BLaER1 treated with 17β-estradiol and CSF1 and Interleukin-3, amounts not matched to agents 10 nM and 100 nM (cell line): Measurements from ENCODE around the gene NYNRIN.

Experiments used
- H3K27ac ChIP-seq, 11 experiments: shearing (Covaris generic); formaldehyde crosslinking; 2 replicates each; pipeline ENCODE4 v1.8.1; 2022
- H3K27me3 ChIP-seq, 11 experiments: shearing (Covaris generic); formaldehyde crosslinking; 2 replicates each; pipeline ENCODE4 v1.8.1; 2022
- H3K36me3 ChIP-seq, 11 experiments: shearing (Covaris generic); formaldehyde crosslinking; 2 replicates each; pipeline ENCODE4 v1.8.1; 2022
- H3K4me1 ChIP-seq, 10 experiments: shearing (Covaris generic); formaldehyde crosslinking; 2 replicates each; pipeline ENCODE4 v1.8.1; 2022
- H3K4me2 ChIP-seq, 11 experiments: shearing (Covaris generic); formaldehyde crosslinking; 2 replicates each; pipeline ENCODE4 v1.8.1; 2022
- H3K4me3 ChIP-seq, 10 experiments: shearing (Covaris generic); formaldehyde crosslinking; 2 replicates each; pipeline ENCODE4 v1.8.1; 2022
- H3K9ac ChIP-seq, 11 experiments: shearing (Covaris generic); formaldehyde crosslinking; 2 replicates each; pipeline ENCODE4 v1.8.1; 2022
- H3K9me3 ChIP-seq, 11 experiments: shearing (Covaris generic); formaldehyde crosslinking; replicated peaks in 1 of 11; 2 replicates each; pipeline ENCODE4 v1.8.1; 2022
- H4K20me1 ChIP-seq, 11 experiments: shearing (Covaris generic); formaldehyde crosslinking; 2 replicates each; pipeline ENCODE4 v1.8.1; 2022
- Cebpa-rat ChIP-seq, 11 experiments: shearing (Covaris generic); IDR thresholded peaks; 2 replicates each; pipeline ENCODE4 v1.8.1; 2022

Gene NYNRIN

GRCh38 chr14:24435192-24435810 is 36.5 kb downstream of the NYNRIN start:
- H3K27me3 ChIP-seq = no peaks in the 10 kb centered on the region
- peaks cover 78 to 99% (median 96%) of the 10 kb centered on the region in 10 experiments for H3K4me1 ChIP-seq
- TF ChIP-seq Cebpa-rat (IDR thresholded peaks at IDR 0.05) = no peak
- H3K36me3 ChIP-seq = peaks cover 48 to 79% (median 68%) of the 10 kb centered on the region in 11 experiments
- H3K27ac ChIP-seq = peak overlapping the region in 9 of 11 experiments; percentile 81 to 97 (median 92); a peak in 18 of 22 replicates
- H3K4me2 ChIP-seq = peak overlapping the region in 9 of 11 experiments; percentile 93 to 99 (median 98); a peak in 19 of 22 replicates
- peak overlapping the region in 4 of 10 experiments; percentile 5 to 63 (median 60); a peak in 1 of 20 replicates for H3K4me3 ChIP-seq
- peak overlapping the region in 10 of 11 experiments; percentile 1 to 91 (median 84); a peak in 14 of 22 replicates for H3K9ac ChIP-seq
- H4K20me1 ChIP-seq = peaks cover 4 to 63% (median 23%) of the 10 kb centered on the region in 11 experiments; a peak in 15 of 22 replicates
- H3K9me3 ChIP-seq = no peaks in the 10 kb centered on the region

- H3K4me1 ChIP-seq = peaks cover 84 to 100% (median 99%) of the 10 kb centered on the region in 10 experiments
- TF ChIP-seq Cebpa-rat (IDR thresholded peaks at IDR 0.05) = no peak
- no peaks in the 10 kb centered on the region for H3K9me3 ChIP-seq
- no peaks in the 10 kb centered on the region for H3K27me3 ChIP-seq
- H3K9ac ChIP-seq = peak overlapping the region; percentile 32 to 91 (median 83); a peak in 19 of 22 replicates
- H3K36me3 ChIP-seq = peaks cover 54 to 86% (median 74%) of the 10 kb centered on the region in 11 experiments
- H3K4me3 ChIP-seq = peak overlapping the region in 8 of 10 experiments; percentile 55 to 69 (median 62); a peak in 14 of 20 replicates
- peaks cover 4 to 69% (median 24%) of the 10 kb centered on the region in 11 experiments; a peak in 15 of 22 replicates for H4K20me1 ChIP-seq
- H3K4me2 ChIP-seq = peak overlapping the region; percentile 70 to 99 (median 96)
- H3K27ac ChIP-seq = peak overlapping the region in 10 of 11 experiments; percentile 41 to 97 (median 91); a peak in 20 of 22 replicates
Observed at GRCh38 chr14:24435998-24436354, 37.2 kb downstream of the NYNRIN start.

GRCh38 chr14:24436355-24437019 is 37.7 kb downstream of the NYNRIN start:
- Histone ChIP-seq H3K4me2 (peak overlapping the region; percentile 70 to 99 (median 96)), H3K27ac (peak overlapping the region; percentile 44 to 97 (median 90); a peak in 20 of 22 replicates), H3K9ac (peak overlapping the region; percentile 64 to 91 (median 83))

GRCh38 chr14:24437020-24437735 is 38.4 kb downstream of the NYNRIN start:
- Histone ChIP-seq H3K9me3 (no peaks in the 10 kb centered on the region), H3K27ac (peak overlapping the region; percentile 44 to 97 (median 90); a peak in 21 of 22 replicates), H3K36me3 (peaks cover 53 to 82% (median 76%) of the 10 kb centered on the region in 11 experiments), H4K20me1 (peaks cover 2 to 62% (median 13%) of the 10 kb centered on the region in 11 experiments; a peak in 15 of 22 replicates), H3K4me1 (peaks cover 82 to 98% (median 97%) of the 10 kb centered on the region in 10 experiments), H3K27me3 (no peaks in the 10 kb centered on the region), H3K4me2 (peak overlapping the region; percentile 70 to 99 (median 96)), H3K9ac (peak overlapping the region; percentile 64 to 91 (median 83)), H3K4me3 (peak overlapping the region in 9 of 10 experiments; percentile 30 to 69 (median 61); a peak in 18 of 20 replicates)
- TF ChIP-seq Cebpa-rat (IDR thresholded peaks at IDR 0.05) = no peak

More at GRCh38 chr14:24436355-24437019, 37.7 kb downstream of the NYNRIN start:
- H4K20me1 ChIP-seq = peaks cover 4 to 67% (median 19%) of the 10 kb centered on the region in 11 experiments; a peak in 15 of 22 replicates
- H3K9me3 ChIP-seq = no peaks in the 10 kb centered on the region
- H3K27me3 ChIP-seq = no peaks in the 10 kb centered on the region
- TF ChIP-seq Cebpa-rat (IDR thresholded peaks at IDR 0.05) = peak in 5 of 11 experiments; percentile 39 to 92 (median 64); a peak in 8 of 22 replicates
- H3K4me1 ChIP-seq = peaks cover 84 to 100% (median 99%) of the 10 kb centered on the region in 10 experiments
- H3K36me3 ChIP-seq = peaks cover 55 to 86% (median 78%) of the 10 kb centered on the region in 11 experiments
- peak overlapping the region in 9 of 10 experiments; percentile 30 to 69 (median 61); a peak in 18 of 20 replicates for H3K4me3 ChIP-seq

GRCh38 chr14:24437736-24438067 is 38.9 kb downstream of the NYNRIN start:
- Histone ChIP-seq H3K27me3 (no peaks in the 10 kb centered on the region), H3K4me2 (peak overlapping the region; percentile 70 to 99 (median 96)), H3K36me3 (peaks cover 47 to 77% (median 71%) of the 10 kb centered on the region in 11 experiments), H3K9me3 (no peaks in the 10 kb centered on the region), H3K4me3 (peak overlapping the region in 8 of 10 experiments; percentile 55 to 69 (median 62); a peak in 16 of 20 replicates), H3K27ac (peak overlapping the region; percentile 44 to 97 (median 90); a peak in 21 of 22 replicates), H4K20me1 (peaks cover 0 to 56% (median 9%) of the 10 kb centered on the region in 11 experiments; a peak in 12 of 22 replicates), H3K9ac (peak overlapping the region; percentile 64 to 91 (median 83); a peak in 21 of 22 replicates), H3K4me1 (peaks cover 77 to 93% (median 92%) of the 10 kb centered on the region in 10 experiments)
- TF ChIP-seq Cebpa-rat (IDR thresholded peaks at IDR 0.05) = no peak

- H3K9ac ChIP-seq = peak overlapping the region in 10 of 11 experiments; percentile 15 to 91 (median 84); a peak in 16 of 22 replicates
- H3K4me3 ChIP-seq = peak overlapping the region in 7 of 10 experiments; percentile 55 to 69 (median 62); a peak in 6 of 20 replicates
- H3K27ac ChIP-seq = peak overlapping the region in 8 of 11 experiments; percentile 88 to 97 (median 92); a peak in 17 of 22 replicates
- H3K9me3 ChIP-seq = no peaks in the 10 kb centered on the region
- peaks cover 75 to 89% (median 87%) of the 10 kb centered on the region in 10 experiments for H3K4me1 ChIP-seq
- peaks cover 40 to 69% (median 63%) of the 10 kb centered on the region in 11 experiments for H3K36me3 ChIP-seq
- peak overlapping the region in 10 of 11 experiments; percentile 88 to 99 (median 97); a peak in 20 of 22 replicates for H3K4me2 ChIP-seq
- peaks cover 0 to 49% (median 7%) of the 10 kb centered on the region in 11 experiments; a peak in 7 of 22 replicates for H4K20me1 ChIP-seq
- no peak for TF ChIP-seq Cebpa-rat (IDR thresholded peaks at IDR 0.05)
- no peaks in the 10 kb centered on the region for H3K27me3 ChIP-seq
Observed at GRCh38 chr14:24438223-24439097, 39.7 kb downstream of the NYNRIN start.

GRCh38 chr14:24439257-24439656 is 40.5 kb downstream of the NYNRIN start:
- peaks cover 33 to 63% (median 55%) of the 10 kb centered on the region in 11 experiments for H3K36me3 ChIP-seq
- no peaks in the 10 kb centered on the region for H3K27me3 ChIP-seq
- peaks cover 0 to 3% (median 2%) of the 10 kb centered on the region in 11 experiments; a peak in 11 of 22 replicates for H3K9me3 ChIP-seq
- H3K4me3 ChIP-seq = no peak overlapping the region
- peak overlapping the region in 5 of 11 experiments; percentile 90 to 97 (median 95); a peak in 6 of 22 replicates for H3K27ac ChIP-seq
- peaks cover 75 to 84% (median 82%) of the 10 kb centered on the region in 10 experiments for H3K4me1 ChIP-seq
- peaks cover 0 to 43% (median 7%) of the 10 kb centered on the region in 11 experiments; a peak in 7 of 22 replicates for H4K20me1 ChIP-seq
- H3K9ac ChIP-seq = 0 out of 22 replicates have a peak overlapping the region, but pooled peaks of 2 of the 11 experiments have one; percentile 15 to 53
- peak overlapping the region in 10 of 11 experiments; percentile 91 to 99 (median 97); a peak in 19 of 22 replicates for H3K4me2 ChIP-seq
- TF ChIP-seq Cebpa-rat (IDR thresholded peaks at IDR 0.05) = no peak
